ENCODE data around the gene PER1.

DNA sequence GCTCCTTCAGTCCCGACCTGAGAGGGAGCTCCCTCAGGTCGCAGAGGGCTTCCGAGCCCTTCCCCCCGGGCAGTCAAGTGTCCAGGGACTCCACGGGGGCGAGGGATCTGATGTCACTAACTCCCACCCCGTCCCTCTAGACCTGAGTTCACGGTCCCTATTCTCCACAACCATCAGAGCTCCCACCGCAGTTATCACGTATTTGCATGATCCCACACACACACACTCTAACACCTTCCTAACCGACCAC is 3.7 kb upstream of the PER1 start:
- TF ChIP-seq CTCF (conservative IDR thresholded peaks at IDR 0.05; ENCODE audit: low read length) = no peak
- no peak for TF ChIP-seq EZH2phosphoT487 (IDR thresholded peaks at IDR 0.05; ENCODE audit: borderline replicate concordance, low read depth, low read length)
